Measurements from ENCODE around the gene PCBP3. TPM values are rescaled to one million over a fixed set of nuclear protein-coding genes. Genes with fewer than 3 reads are reported as not detected.

The PCBP3 gene
- polyA plus RNA-seq (2013), result 1.2 and 1.3 TPM in 2 replicates

- H3K18ac ChIP-seq (ENCODE audit: low read length), result no peak within 1 kb of the TSS
- H4K91ac ChIP-seq (ENCODE audit: low read depth, low read length), result no peak within 1 kb of the TSS
- peak within 1 kb of the TSS; percentile 66 for H3K4me3 ChIP-seq (ENCODE audit: low read depth, low read length)
- no peak within 1 kb of the TSS for H4K12ac ChIP-seq (ENCODE audit: low read depth, low read length)
- no peak within 1 kb of the TSS for H4K8ac ChIP-seq (ENCODE audit: low read depth, low read length)
- no peak within 1 kb of the TSS for H2BK5ac ChIP-seq (ENCODE audit: low read depth, low read length, poor library complexity)
- no CpG with 5 or more reads among the region's 120 CpGs for WGBS (ENCODE audit: extremely low coverage, insufficient coverage, insufficient read length)
- H3K4ac ChIP-seq (ENCODE audit: low read depth, low read length), result no peak within 1 kb of the TSS
- peaks cover 0 to 2% of the 10 kb centered on the region in 2 experiments for H3K4me1 ChIP-seq (ENCODE audit: control insufficient read depth in 1 of 2, insufficient read depth in 2 of 2, low read length in 2 of 2)
- H2AK5ac ChIP-seq (ENCODE audit: low read length), result no peak within 1 kb of the TSS
- no peaks in the 10 kb centered on the region for H3K79me1 ChIP-seq (ENCODE audit: low read length)
- H3K9ac ChIP-seq (ENCODE audit: low read length), result no peak within 1 kb of the TSS
- peak; percentile 28 to 54 for DNase-seq
- H3K27ac ChIP-seq (ENCODE audit: low read depth, low read length), result no peak within 1 kb of the TSS
- H2AFZ ChIP-seq (ENCODE audit: insufficient read depth, low read length, poor library complexity), result peak within 1 kb of the TSS; percentile 76
- no peak within 1 kb of the TSS for H2BK120ac ChIP-seq (ENCODE audit: insufficient read depth, low read length, poor library complexity)
- H3K9me3 ChIP-seq (ENCODE audit: insufficient read depth, low read depth, low read length), result no peaks in the 10 kb centered on the region
- H3K79me2 ChIP-seq (ENCODE audit: control insufficient read depth, insufficient read depth, low read length, poor library complexity), result no peaks in the 10 kb centered on the region
- H3K4me2 ChIP-seq (ENCODE audit: low read length), result peak within 1 kb of the TSS; percentile 74
- peaks cover 27% of the 10 kb centered on the region for H3K27me3 ChIP-seq (ENCODE audit: insufficient read depth, low read length)
- H2BK12ac ChIP-seq (ENCODE audit: low read length), result no peak within 1 kb of the TSS
- no peaks in the 10 kb centered on the region for H3K36me3 ChIP-seq (ENCODE audit: control insufficient read depth in 1 of 2, insufficient read depth in 2 of 2, low read length in 2 of 2)
- H3K14ac ChIP-seq (ENCODE audit: low read length), result no peak within 1 kb of the TSS
- no peak within 1 kb of the TSS for H3K23ac ChIP-seq (ENCODE audit: low read length)
Observed at GRCh38 chr21:45643021-45643980, at the start of gene PCBP3. Gene PCBP3, plus strand, starts transcription at chr21:45643725. Its CDS starts 206,361 bp downstream, at chr21:45850086.

- Histone ChIP-seq H4K12ac (ENCODE audit: low read depth, low read length) (no peak overlapping the region), H3K27me3 (ENCODE audit: insufficient read depth, low read length) (no peaks in the 10 kb centered on the region), H3K4me2 (ENCODE audit: low read length) (no peak overlapping the region), H4K8ac (ENCODE audit: low read depth, low read length) (no peak overlapping the region), H3K9ac (ENCODE audit: low read length) (no peak overlapping the region), H3K4ac (ENCODE audit: low read depth, low read length) (no peak overlapping the region), H3K9me3 (ENCODE audit: insufficient read depth, low read depth, low read length) (peaks cover 12% of the 10 kb centered on the region), H3K79me1 (ENCODE audit: low read length) (no peaks in the 10 kb centered on the region), H3K4me3 (ENCODE audit: low read depth, low read length) (no peak overlapping the region), H2AK5ac (ENCODE audit: low read length) (no peak overlapping the region), H3K27ac (ENCODE audit: low read depth, low read length) (no peak overlapping the region), H3K23ac (ENCODE audit: low read length) (no peak overlapping the region), H3K79me2 (ENCODE audit: control insufficient read depth, insufficient read depth, low read length, poor library complexity) (no peaks in the 10 kb centered on the region), H3K36me3 (ENCODE audit: control insufficient read depth in 1 of 2, insufficient read depth in 2 of 2, low read length in 2 of 2) (no peaks in the 10 kb centered on the region), H2BK120ac (ENCODE audit: insufficient read depth, low read length, poor library complexity) (no peak overlapping the region), H2AFZ (ENCODE audit: insufficient read depth, low read length, poor library complexity) (no peak overlapping the region), H4K91ac (ENCODE audit: low read depth, low read length) (no peak overlapping the region), H2BK12ac (ENCODE audit: low read length) (no peak overlapping the region), H3K14ac (ENCODE audit: low read length) (no peak overlapping the region), H2BK5ac (ENCODE audit: low read depth, low read length, poor library complexity) (no peak overlapping the region), H3K18ac (ENCODE audit: low read length) (no peak overlapping the region), H3K4me1 (ENCODE audit: control insufficient read depth in 1 of 2, insufficient read depth in 2 of 2, low read length in 2 of 2) (no peaks in the 10 kb centered on the region)
- DNase-seq, result no peak
- no CpG with 5 or more reads among the region's 17 CpGs for WGBS (ENCODE audit: extremely low coverage, insufficient coverage, insufficient read length)
Observed at GRCh38 chr21:45594721-45595489, 48.6 kb upstream of the PCBP3 start.

GRCh38 chr21:45595574-45596295 is 47.8 kb upstream of the PCBP3 start:
- H3K27ac ChIP-seq (ENCODE audit: low read depth, low read length), result no peak overlapping the region
- no peak overlapping the region for H3K9ac ChIP-seq (ENCODE audit: low read length)
- no peak overlapping the region for H2BK12ac ChIP-seq (ENCODE audit: low read length)
- no peak overlapping the region for H2AK5ac ChIP-seq (ENCODE audit: low read length)
- H3K4me2 ChIP-seq (ENCODE audit: low read length), result no peak overlapping the region
- H3K79me2 ChIP-seq (ENCODE audit: control insufficient read depth, insufficient read depth, low read length, poor library complexity), result no peaks in the 10 kb centered on the region
- H3K9me3 ChIP-seq (ENCODE audit: insufficient read depth, low read depth, low read length), result peaks cover 16% of the 10 kb centered on the region
- no peak overlapping the region for H3K14ac ChIP-seq (ENCODE audit: low read length)
- no peak for DNase-seq
- H3K4me1 ChIP-seq (ENCODE audit: control insufficient read depth in 1 of 2, insufficient read depth in 2 of 2, low read length in 2 of 2), result no peaks in the 10 kb centered on the region
- no CpG with 5 or more reads among the region's 16 CpGs for WGBS (ENCODE audit: extremely low coverage, insufficient coverage, insufficient read length)
- H4K91ac ChIP-seq (ENCODE audit: low read depth, low read length), result no peak overlapping the region
- no peak overlapping the region for H3K4me3 ChIP-seq (ENCODE audit: low read depth, low read length)
- no peak overlapping the region for H2BK5ac ChIP-seq (ENCODE audit: low read depth, low read length, poor library complexity)
- no peak overlapping the region for H4K12ac ChIP-seq (ENCODE audit: low read depth, low read length)
- no peak overlapping the region for H2AFZ ChIP-seq (ENCODE audit: insufficient read depth, low read length, poor library complexity)
- H3K4ac ChIP-seq (ENCODE audit: low read depth, low read length), result no peak overlapping the region
- peak overlapping the region; percentile 50 for H3K23ac ChIP-seq (ENCODE audit: low read length)
- no peaks in the 10 kb centered on the region for H3K36me3 ChIP-seq (ENCODE audit: control insufficient read depth in 1 of 2, insufficient read depth in 2 of 2, low read length in 2 of 2)
- H3K79me1 ChIP-seq (ENCODE audit: low read length), result no peaks in the 10 kb centered on the region
- no peak overlapping the region for H3K18ac ChIP-seq (ENCODE audit: low read length)
- no peaks in the 10 kb centered on the region for H3K27me3 ChIP-seq (ENCODE audit: insufficient read depth, low read length)
- H2BK120ac ChIP-seq (ENCODE audit: insufficient read depth, low read length, poor library complexity), result no peak overlapping the region
- no peak overlapping the region for H4K8ac ChIP-seq (ENCODE audit: low read depth, low read length)

GRCh38 chr21:45596704-45597318 is 46.7 kb upstream of the PCBP3 start:
- Histone ChIP-seq H3K23ac (ENCODE audit: low read length) (no peak overlapping the region), H3K18ac (ENCODE audit: low read length) (no peak overlapping the region), H3K4me3 (ENCODE audit: low read depth, low read length) (no peak overlapping the region), H2AFZ (ENCODE audit: insufficient read depth, low read length, poor library complexity) (no peak overlapping the region), H2BK12ac (ENCODE audit: low read length) (no peak overlapping the region), H4K8ac (ENCODE audit: low read depth, low read length) (no peak overlapping the region), H3K4me1 (ENCODE audit: control insufficient read depth in 1 of 2, insufficient read depth in 2 of 2, low read length in 2 of 2) (no peaks in the 10 kb centered on the region), H3K9ac (ENCODE audit: low read length) (no peak overlapping the region), H2BK5ac (ENCODE audit: low read depth, low read length, poor library complexity) (no peak overlapping the region), H3K4ac (ENCODE audit: low read depth, low read length) (no peak overlapping the region), H2AK5ac (ENCODE audit: low read length) (no peak overlapping the region), H2BK120ac (ENCODE audit: insufficient read depth, low read length, poor library complexity) (no peak overlapping the region), H3K27ac (ENCODE audit: low read depth, low read length) (no peak overlapping the region), H4K91ac (ENCODE audit: low read depth, low read length) (no peak overlapping the region), H3K9me3 (ENCODE audit: insufficient read depth, low read depth, low read length) (peaks cover 16% of the 10 kb centered on the region), H3K4me2 (ENCODE audit: low read length) (no peak overlapping the region), H4K12ac (ENCODE audit: low read depth, low read length) (no peak overlapping the region), H3K79me2 (ENCODE audit: control insufficient read depth, insufficient read depth, low read length, poor library complexity) (no peaks in the 10 kb centered on the region), H3K14ac (ENCODE audit: low read length) (no peak overlapping the region), H3K27me3 (ENCODE audit: insufficient read depth, low read length) (no peaks in the 10 kb centered on the region), H3K36me3 (ENCODE audit: control insufficient read depth in 1 of 2, insufficient read depth in 2 of 2, low read length in 2 of 2) (no peaks in the 10 kb centered on the region), H3K79me1 (ENCODE audit: low read length) (no peaks in the 10 kb centered on the region)
- peak; percentile 31 to 86 for DNase-seq
- WGBS (ENCODE audit: extremely low coverage, insufficient coverage, insufficient read length), result no CpG with 5 or more reads among the region's 16 CpGs
